PC-9 (cell line): Measurements from ENCODE around the gene MTR. TPM values are rescaled to one million over a fixed set of nuclear protein-coding genes. Genes with fewer than 3 reads are reported as not detected.

Experiments
- BruUV-seq: library from RNA; stranded (reverse); fragments of 400-500 nt; replicated peaks from 2 replicates; lab custom pipeline; 2021; lab: Mats Ljungman, UMichigan
- CTCF ChIA-PET: fragments of 300-600 bp; sonication (Branson Sonifier 250); formaldehyde crosslinking; loops from one replicate; lab custom pipeline; 2022; ENCODE audit warnings: antibody characterized with exemption; lab: Charles Lee
- POLR2A ChIA-PET: fragments of 300-600 bp; sonication (Branson Sonifier 250); formaldehyde crosslinking; loops from one replicate; lab custom pipeline; 2022; ENCODE audit warnings: antibody characterized with exemption; ENCODE audit not compliant: unreplicated experiment; lab: Charles Lee
- DNase-seq, 2 experiments: peaks; one replicate each; pipeline versions ENCODE4 v3.0.0 to v3.0.0-alpha.2; 2015 to 2022; ENCODE audit warnings: mixed read lengths in 1 of 2
- H2AFZ ChIP-seq: fragments of 200-600 bp; sonication (generic); 2 replicates; pipeline ENCODE4 v1.8.1; 2017; ENCODE audit warnings: antibody characterized with exemption
- H3F3A ChIP-seq: fragments of 200-600 bp; sonication (generic); 2 replicates; pipeline ENCODE4 v1.8.1; 2017; ENCODE audit warnings: antibody characterized with exemption, mild to moderate bottlenecking, low read depth; ENCODE audit not compliant: insufficient read depth
- H3K27ac ChIP-seq: fragments of 200-600 bp; sonication (generic); 2 replicates; pipeline ENCODE4 v1.6.1; 2016; ENCODE audit warnings: mixed run types
- H3K27me3 ChIP-seq: fragments of 200-600 bp; sonication (generic); 2 replicates; pipeline ENCODE4 v1.6.1; 2016; ENCODE audit warnings: low read depth, mixed run types; ENCODE audit not compliant: insufficient read depth
- H3K36me3 ChIP-seq: fragments of 200-600 bp; sonication (generic); 2 replicates; pipeline ENCODE4 v1.6.1; 2016; ENCODE audit warnings: low read depth, mixed run types
- H3K4me1 ChIP-seq: fragments of 200-600 bp; sonication (generic); replicated peaks from 2 replicates; pipeline ENCODE4 v1.6.1; 2016; ENCODE audit warnings: mixed run types; ENCODE audit not compliant: insufficient read depth
- H3K4me2 ChIP-seq: fragments of 200-600 bp; sonication (generic); 2 replicates; pipeline ENCODE4 v1.6.1; 2017; ENCODE audit warnings: mixed run types
- H3K4me3 ChIP-seq: fragments of 200-600 bp; sonication (generic); 2 replicates; pipeline ENCODE4 v1.6.1; 2016; ENCODE audit warnings: mixed run types
- H3K79me2 ChIP-seq: fragments of 200-600 bp; sonication (generic); 2 replicates; pipeline ENCODE4 v1.6.1; 2017; ENCODE audit warnings: low read depth, mixed run types
- H3K9me2 ChIP-seq: fragments of 200-600 bp; sonication (generic); 2 replicates; pipeline ENCODE4 v1.8.1; 2017; ENCODE audit warnings: mild to moderate bottlenecking; ENCODE audit not compliant: insufficient read depth
- H3K9me3 ChIP-seq: fragments of 200-600 bp; sonication (generic); 2 replicates; pipeline ENCODE4 v1.8.1; 2016; ENCODE audit warnings: low read depth; ENCODE audit not compliant: insufficient read depth
- H4K20me1 ChIP-seq: fragments of 200-600 bp; sonication (generic); 2 replicates; pipeline ENCODE4 v1.8.1; 2017; ENCODE audit not compliant: insufficient read depth
- EZH2 ChIP-seq: fragments of 200-600 bp; sonication (generic); IDR thresholded peaks from 2 replicates; pipeline ENCODE4 v1.8.0; 2017; ENCODE audit warnings: antibody characterized with exemption, low read depth
- intact Hi-C: fragments of 100-400 bp; cut with micrococcal nuclease; formaldehyde crosslinking; loops from one replicate; pipeline ENCODE4 v1.10.0; 2022; ENCODE audit not compliant: unreplicated experiment
- total RNA-seq: library from RNA; stranded (reverse); gene quantifications from 2 replicates; pipeline ENCODE4 v1.2.3, GENCODE V29; 2021
- TF ChIP-seq, protein P1 (sequence below): fragments of 200-600 bp; sonication (generic); conservative IDR thresholded peaks from 2 replicates; pipeline ENCODE4 v1.6.1; 2017; ENCODE audit warnings: mixed run types, antibody characterized with exemption, mild to moderate bottlenecking, moderate library complexity

The MTR gene
- total RNA-seq, 1 experiment from 2014 or later: 20.9 TPM

DNA sequence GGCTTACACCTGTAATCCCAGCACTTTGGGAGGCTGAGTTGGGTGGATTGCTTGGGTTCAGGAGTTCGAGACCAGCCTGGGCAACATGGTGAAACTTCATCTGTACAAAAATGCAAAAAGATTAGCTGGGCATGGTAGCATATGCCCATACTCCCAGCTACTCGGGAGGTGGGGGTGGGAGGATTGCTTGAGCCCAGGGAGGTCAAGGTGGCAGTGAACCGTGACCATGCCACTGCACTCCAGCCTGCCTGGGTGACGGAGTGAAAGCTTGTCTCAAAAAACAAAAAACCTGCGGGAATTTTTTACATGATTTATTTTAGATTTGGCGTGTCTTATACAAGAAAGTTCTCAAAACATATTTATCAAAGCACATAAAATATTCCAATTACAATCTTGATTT lies 27.8 kb upstream of the MTR start:
- peaks cover 90% of the 10 kb centered on the region for H3K27me3 ChIP-seq
- no peaks in the 10 kb centered on the region for H3K36me3 ChIP-seq
- no peak for TF ChIP-seq EZH2
- TF ChIP-seq, protein P1, sequence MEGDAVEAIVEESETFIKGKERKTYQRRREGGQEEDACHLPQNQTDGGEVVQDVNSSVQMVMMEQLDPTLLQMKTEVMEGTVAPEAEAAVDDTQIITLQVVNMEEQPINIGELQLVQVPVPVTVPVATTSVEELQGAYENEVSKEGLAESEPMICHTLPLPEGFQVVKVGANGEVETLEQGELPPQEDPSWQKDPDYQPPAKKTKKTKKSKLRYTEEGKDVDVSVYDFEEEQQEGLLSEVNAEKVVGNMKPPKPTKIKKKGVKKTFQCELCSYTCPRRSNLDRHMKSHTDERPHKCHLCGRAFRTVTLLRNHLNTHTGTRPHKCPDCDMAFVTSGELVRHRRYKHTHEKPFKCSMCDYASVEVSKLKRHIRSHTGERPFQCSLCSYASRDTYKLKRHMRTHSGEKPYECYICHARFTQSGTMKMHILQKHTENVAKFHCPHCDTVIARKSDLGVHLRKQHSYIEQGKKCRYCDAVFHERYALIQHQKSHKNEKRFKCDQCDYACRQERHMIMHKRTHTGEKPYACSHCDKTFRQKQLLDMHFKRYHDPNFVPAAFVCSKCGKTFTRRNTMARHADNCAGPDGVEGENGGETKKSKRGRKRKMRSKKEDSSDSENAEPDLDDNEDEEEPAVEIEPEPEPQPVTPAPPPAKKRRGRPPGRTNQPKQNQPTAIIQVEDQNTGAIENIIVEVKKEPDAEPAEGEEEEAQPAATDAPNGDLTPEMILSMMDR: no peak
- H3F3A ChIP-seq: no peaks in the 10 kb centered on the region
- intact Hi-C loops: no loop called here
- H3K79me2 ChIP-seq: no peaks in the 10 kb centered on the region
- H3K4me3 ChIP-seq: no peak overlapping the region
- no peak overlapping the region for H3K27ac ChIP-seq
- H3K4me1 ChIP-seq: no peaks in the 10 kb centered on the region
- H3K4me2 ChIP-seq: no peak overlapping the region
- no peaks in the 10 kb centered on the region for H3K9me3 ChIP-seq
- DNase-seq: no peak
- POLR2A ChIA-PET: no interaction called here
- BruUV-seq: no TSS peak
- H2AFZ ChIP-seq: no peak overlapping the region
- H3K9me2 ChIP-seq: no peaks in the 10 kb centered on the region
- H4K20me1 ChIP-seq: no peaks in the 10 kb centered on the region
- CTCF ChIA-PET: no interaction called here

DNA sequence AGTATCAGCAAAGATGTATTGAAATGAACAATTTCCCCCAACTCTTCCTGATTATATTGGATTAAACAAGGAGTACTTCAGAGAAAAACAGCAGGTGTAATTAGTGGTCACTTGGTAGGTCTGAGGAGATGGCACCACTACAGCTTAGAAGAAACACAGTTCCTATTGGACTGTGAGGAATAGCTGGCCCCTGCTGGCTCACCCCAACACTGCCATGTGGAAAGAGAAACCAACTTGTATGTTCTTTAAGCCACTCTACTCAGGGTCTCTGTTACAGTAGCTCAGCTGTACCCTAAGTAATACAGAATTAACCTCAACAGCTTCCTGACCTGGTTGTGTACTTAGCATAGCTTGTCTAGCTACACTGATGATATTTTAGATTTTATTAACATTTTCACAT lies 26.5 kb upstream of the MTR start:
- TF ChIP-seq, protein P1: no peak
- TF ChIP-seq EZH2: no peak
- intact Hi-C loops: no loop called here
- Histone ChIP-seq H2AFZ (no peak overlapping the region), H3K9me2 (no peaks in the 10 kb centered on the region), H3K27ac (no peak overlapping the region), H3K4me3 (no peak overlapping the region), H3K4me1 (no peaks in the 10 kb centered on the region), H3K9me3 (no peaks in the 10 kb centered on the region), H3K27me3 (peaks cover 90% of the 10 kb centered on the region), H3F3A (no peaks in the 10 kb centered on the region), H3K79me2 (no peaks in the 10 kb centered on the region), H4K20me1 (no peaks in the 10 kb centered on the region), H3K36me3 (no peaks in the 10 kb centered on the region), H3K4me2 (no peak overlapping the region)
- CTCF ChIA-PET: no interaction called here
- no TSS peak for BruUV-seq
- DNase-seq: no peak
- POLR2A ChIA-PET: no interaction called here

DNA sequence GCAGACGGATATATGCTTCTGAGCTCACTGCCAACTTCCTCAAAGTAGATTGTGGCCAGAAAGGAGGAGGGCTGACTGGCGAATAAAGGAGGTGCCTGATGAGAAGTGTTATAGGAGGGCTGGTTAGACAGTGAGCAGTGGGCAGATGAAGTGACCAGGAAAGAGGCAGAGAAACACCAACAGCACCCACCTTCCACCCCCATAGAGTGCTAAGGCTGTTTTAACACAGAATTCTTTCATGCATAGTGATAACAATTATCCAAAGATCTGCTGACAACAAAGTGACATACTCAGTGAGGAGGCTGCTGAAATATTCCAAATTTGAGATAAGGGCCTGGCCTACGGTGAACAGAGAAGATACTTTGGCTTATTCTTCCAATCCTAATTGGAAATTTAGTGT lies 21.2 kb upstream of the MTR start:
- no peaks in the 10 kb centered on the region for H3K36me3 ChIP-seq
- no peaks in the 10 kb centered on the region for H3K9me2 ChIP-seq
- TF ChIP-seq EZH2: no peak
- TF ChIP-seq, protein P1: no peak
- CTCF ChIA-PET: no interaction called here
- H3K27me3 ChIP-seq: peaks cover 56% of the 10 kb centered on the region
- intact Hi-C loops: no loop called here
- no TSS peak for BruUV-seq
- no peak overlapping the region for H3K4me3 ChIP-seq
- no peaks in the 10 kb centered on the region for H3K4me1 ChIP-seq
- POLR2A ChIA-PET: no interaction called here
- H3F3A ChIP-seq: no peaks in the 10 kb centered on the region
- H3K4me2 ChIP-seq: no peak overlapping the region
- no peak overlapping the region for H2AFZ ChIP-seq
- no peaks in the 10 kb centered on the region for H3K9me3 ChIP-seq
- no peak for DNase-seq
- no peaks in the 10 kb centered on the region for H3K79me2 ChIP-seq
- no peaks in the 10 kb centered on the region for H4K20me1 ChIP-seq
- no peak overlapping the region for H3K27ac ChIP-seq
